Neural cell (in vitro differentiated cells): ENCODE results near the gene MEIS3. TPM values are rescaled to one million over a fixed set of nuclear protein-coding genes. Genes with fewer than 3 reads are reported as not detected.

Source experiments
- H2AFZ ChIP-seq: fragments of 200-600, 300-800 bp; sonication (generic), shearing (Covaris generic); 2 replicates; pipeline ENCODE4 v1.6.0; 2014; ENCODE audit warnings: low read depth, mild to moderate bottlenecking, antibody characterized with exemption, low read length, moderate library complexity
- H3F3A ChIP-seq: fragments of 200-600 bp; shearing (Covaris generic); 2 replicates; pipeline ENCODE4 v1.6.1; 2016; ENCODE audit warnings: mild to moderate bottlenecking, moderate library complexity, mixed read lengths, antibody characterized with exemption, low read length; ENCODE audit not compliant: insufficient read depth, poor library complexity, severe bottlenecking
- H3K27ac ChIP-seq: fragments of 200-600, 300-800 bp; sonication (generic), shearing (Covaris generic); 2 replicates; pipeline ENCODE4 v1.5.1; 2014; ENCODE audit warnings: mild to moderate bottlenecking, low read length, moderate library complexity
- H3K27me3 ChIP-seq: fragments of 300-800, 200-600 bp; sonication (generic), shearing (Covaris generic); 2 replicates; pipeline ENCODE4 v1.6.0; 2014; ENCODE audit warnings: mild to moderate bottlenecking, low read depth, low read length, moderate library complexity; ENCODE audit not compliant: insufficient read depth
- H3K36me3 ChIP-seq: fragments of 300-800, 200-600 bp; sonication (generic), shearing (Covaris generic); 2 replicates; pipeline ENCODE4 v1.5.1; 2014; ENCODE audit warnings: mild to moderate bottlenecking, antibody characterized with exemption, low read length, moderate library complexity; ENCODE audit not compliant: insufficient read depth
- H3K4me2 ChIP-seq: fragments of 300-800, 200-600 bp; sonication (generic), shearing (Covaris generic); 2 replicates; pipeline ENCODE4 v1.6.0; 2014; ENCODE audit warnings: mild to moderate bottlenecking, low read length
- H3K4me3 ChIP-seq: fragments of 300-800, 200-600 bp; sonication (generic), shearing (Covaris generic); 2 replicates; pipeline ENCODE4 v1.5.1; 2014; ENCODE audit warnings: mild to moderate bottlenecking, low read length, moderate library complexity
- H3K79me2 ChIP-seq: fragments of 200-600 bp; shearing (Covaris generic); replicated peaks from 2 replicates; pipeline ENCODE4 v1.6.0; 2014; ENCODE audit warnings: mild to moderate bottlenecking, low read length, moderate library complexity; ENCODE audit not compliant: insufficient read depth
- H3K9ac ChIP-seq: fragments of 300-800, 200-600 bp; sonication (generic), shearing (Covaris generic); 2 replicates; pipeline ENCODE4 v1.6.1; 2016; ENCODE audit warnings: mild to moderate bottlenecking, low read length, mixed read lengths
- H3K9me2 ChIP-seq: fragments of 200-600 bp; shearing (Covaris generic); 2 replicates; pipeline ENCODE4 v1.6.1; 2016; ENCODE audit warnings: mild to moderate bottlenecking, low read length, mixed read lengths; ENCODE audit not compliant: insufficient read depth
- H3K9me3 ChIP-seq: fragments of 200-600, 300-800 bp; sonication (generic), shearing (Covaris generic); 2 replicates; pipeline ENCODE4 v1.6.1; 2016; ENCODE audit warnings: mild to moderate bottlenecking, mixed run types, low read length, moderate library complexity, mixed read lengths
- H4K20me1 ChIP-seq: fragments of 200-600 bp; shearing (Covaris generic); 2 replicates; pipeline ENCODE4 v1.6.1; 2016; ENCODE audit warnings: mild to moderate bottlenecking, mixed run types; ENCODE audit not compliant: insufficient read depth
- EP300 ChIP-seq: fragments of 450-650 bp; conservative IDR thresholded peaks from 2 replicates; pipeline ENCODE4 v1.6.1; 2014; ENCODE audit warnings: antibody characterized with exemption, mild to moderate bottlenecking, moderate library complexity; ENCODE audit not compliant: poor library complexity, severe bottlenecking
- EZH2 ChIP-seq: fragments of 200-600, 300-800 bp; shearing (Covaris generic), sonication (generic); IDR thresholded peaks from 2 replicates; pipeline ENCODE4 v1.6.1; 2014; ENCODE audit warnings: antibody characterized with exemption, low read length, borderline replicate concordance, mild to moderate bottlenecking; ENCODE audit not compliant: insufficient read depth, poor library complexity, severe bottlenecking
- MXI1 ChIP-seq: fragments of 450-650 bp; conservative IDR thresholded peaks from 2 replicates; pipeline ENCODE4 v1.6.1; 2014; ENCODE audit warnings: antibody characterized with exemption, mild to moderate bottlenecking; ENCODE audit not compliant: poor library complexity, severe bottlenecking
- POLR2AphosphoS5 ChIP-seq: IDR thresholded peaks from 2 replicates; pipeline ENCODE4 v1.6.1; 2012
- RAD21 ChIP-seq: fragments of 450-650 bp; conservative IDR thresholded peaks from 2 replicates; pipeline ENCODE4 v1.6.1; 2014; ENCODE audit warnings: antibody characterized with exemption, mild to moderate bottlenecking, moderate library complexity
- SMC3 ChIP-seq: fragments of 450-650 bp; conservative IDR thresholded peaks from 2 replicates; pipeline ENCODE4 v1.6.1; 2014; ENCODE audit warnings: antibody characterized with exemption, mild to moderate bottlenecking, moderate library complexity; ENCODE audit not compliant: poor library complexity
- TAF1 ChIP-seq: IDR thresholded peaks from 2 replicates; pipeline ENCODE4 v1.6.1; 2012; ENCODE audit warnings: low read depth
- polyA plus RNA-seq: library from polyadenylated mRNA; depleted of rRNA; stranded (reverse); fragments of >200 nt; gene quantifications from 2 replicates; pipeline ENCODE4 v1.2.3, GENCODE V29; 2014
- TF ChIP-seq, protein P1 (sequence below): IDR thresholded peaks from 2 replicates; pipeline ENCODE4 v1.6.1; 2012; ENCODE audit warnings: borderline replicate concordance
- TF ChIP-seq, protein P2 (sequence below): fragments of 450-650 bp; IDR thresholded peaks from 2 replicates; pipeline ENCODE4 v1.5.1; 2014; ENCODE audit warnings: antibody characterized with exemption, mild to moderate bottlenecking, moderate library complexity; ENCODE audit not compliant: poor library complexity, severe bottlenecking

The MEIS3 gene
- polyA plus RNA-seq, 1 donor from 2014 or later, result 379 TPM

DNA sequence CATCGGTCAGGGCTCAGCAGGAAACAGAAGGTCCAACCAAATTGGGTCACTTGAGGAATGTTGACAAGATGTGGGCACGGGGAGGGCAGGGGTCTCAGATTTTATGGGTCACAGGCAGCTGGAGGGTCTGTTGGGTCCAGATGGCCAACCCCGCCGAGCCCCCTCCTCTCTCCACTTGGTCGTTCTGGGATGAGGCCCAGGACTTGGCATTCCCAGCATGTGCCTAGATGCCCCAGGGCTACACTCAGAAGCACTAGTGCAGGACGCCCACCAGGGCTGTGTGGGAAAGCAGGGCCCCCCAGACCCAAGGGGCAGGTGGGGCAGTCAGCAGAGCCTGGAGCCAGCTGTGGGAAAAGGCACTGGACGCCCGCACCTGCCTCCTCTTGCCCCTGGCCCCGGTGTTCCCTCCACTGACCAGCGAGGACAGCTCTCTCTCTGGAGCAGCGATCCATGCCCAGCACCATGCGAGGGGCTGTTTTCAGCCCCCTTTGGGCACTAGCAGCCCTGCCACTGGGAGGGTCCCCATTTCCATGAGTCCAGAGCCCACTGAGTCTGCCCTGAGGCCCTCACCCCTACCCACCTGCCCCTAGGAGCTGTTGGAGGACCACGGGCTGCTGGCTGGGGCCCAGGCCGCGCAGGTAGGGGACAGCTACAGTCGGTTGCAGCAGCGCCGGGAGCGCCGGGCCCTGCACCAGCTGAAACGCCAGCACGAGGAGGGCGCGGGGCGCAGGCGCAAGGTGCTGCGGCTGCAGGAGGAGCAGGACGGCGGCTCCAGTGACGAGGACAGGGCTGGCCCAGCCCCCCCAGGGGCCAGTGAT, 44.2 kb downstream of the MEIS3 start:
- Histone ChIP-seq H3F3A (no peaks in the 10 kb centered on the region), H3K9me2 (no peaks in the 10 kb centered on the region), H3K79me2 (no peaks in the 10 kb centered on the region), H4K20me1 (no peaks in the 10 kb centered on the region), H3K9me3 (no peaks in the 10 kb centered on the region), H3K4me2 (no peak overlapping the region), H3K36me3 (no peaks in the 10 kb centered on the region), H3K9ac (no peak overlapping the region), H3K27me3 (no peaks in the 10 kb centered on the region), H3K27ac (no peak overlapping the region), H2AFZ (no peak overlapping the region), H3K4me3 (no peak overlapping the region)
- no peak for TF ChIP-seq EP300
- no peak for TF ChIP-seq MXI1
- no peak for TF ChIP-seq EZH2
- no peak for TF ChIP-seq TAF1
- TF ChIP-seq, protein P1, sequence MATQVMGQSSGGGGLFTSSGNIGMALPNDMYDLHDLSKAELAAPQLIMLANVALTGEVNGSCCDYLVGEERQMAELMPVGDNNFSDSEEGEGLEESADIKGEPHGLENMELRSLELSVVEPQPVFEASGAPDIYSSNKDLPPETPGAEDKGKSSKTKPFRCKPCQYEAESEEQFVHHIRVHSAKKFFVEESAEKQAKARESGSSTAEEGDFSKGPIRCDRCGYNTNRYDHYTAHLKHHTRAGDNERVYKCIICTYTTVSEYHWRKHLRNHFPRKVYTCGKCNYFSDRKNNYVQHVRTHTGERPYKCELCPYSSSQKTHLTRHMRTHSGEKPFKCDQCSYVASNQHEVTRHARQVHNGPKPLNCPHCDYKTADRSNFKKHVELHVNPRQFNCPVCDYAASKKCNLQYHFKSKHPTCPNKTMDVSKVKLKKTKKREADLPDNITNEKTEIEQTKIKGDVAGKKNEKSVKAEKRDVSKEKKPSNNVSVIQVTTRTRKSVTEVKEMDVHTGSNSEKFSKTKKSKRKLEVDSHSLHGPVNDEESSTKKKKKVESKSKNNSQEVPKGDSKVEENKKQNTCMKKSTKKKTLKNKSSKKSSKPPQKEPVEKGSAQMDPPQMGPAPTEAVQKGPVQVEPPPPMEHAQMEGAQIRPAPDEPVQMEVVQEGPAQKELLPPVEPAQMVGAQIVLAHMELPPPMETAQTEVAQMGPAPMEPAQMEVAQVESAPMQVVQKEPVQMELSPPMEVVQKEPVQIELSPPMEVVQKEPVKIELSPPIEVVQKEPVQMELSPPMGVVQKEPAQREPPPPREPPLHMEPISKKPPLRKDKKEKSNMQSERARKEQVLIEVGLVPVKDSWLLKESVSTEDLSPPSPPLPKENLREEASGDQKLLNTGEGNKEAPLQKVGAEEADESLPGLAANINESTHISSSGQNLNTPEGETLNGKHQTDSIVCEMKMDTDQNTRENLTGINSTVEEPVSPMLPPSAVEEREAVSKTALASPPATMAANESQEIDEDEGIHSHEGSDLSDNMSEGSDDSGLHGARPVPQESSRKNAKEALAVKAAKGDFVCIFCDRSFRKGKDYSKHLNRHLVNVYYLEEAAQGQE, result no peak
- TF ChIP-seq, protein P2, sequence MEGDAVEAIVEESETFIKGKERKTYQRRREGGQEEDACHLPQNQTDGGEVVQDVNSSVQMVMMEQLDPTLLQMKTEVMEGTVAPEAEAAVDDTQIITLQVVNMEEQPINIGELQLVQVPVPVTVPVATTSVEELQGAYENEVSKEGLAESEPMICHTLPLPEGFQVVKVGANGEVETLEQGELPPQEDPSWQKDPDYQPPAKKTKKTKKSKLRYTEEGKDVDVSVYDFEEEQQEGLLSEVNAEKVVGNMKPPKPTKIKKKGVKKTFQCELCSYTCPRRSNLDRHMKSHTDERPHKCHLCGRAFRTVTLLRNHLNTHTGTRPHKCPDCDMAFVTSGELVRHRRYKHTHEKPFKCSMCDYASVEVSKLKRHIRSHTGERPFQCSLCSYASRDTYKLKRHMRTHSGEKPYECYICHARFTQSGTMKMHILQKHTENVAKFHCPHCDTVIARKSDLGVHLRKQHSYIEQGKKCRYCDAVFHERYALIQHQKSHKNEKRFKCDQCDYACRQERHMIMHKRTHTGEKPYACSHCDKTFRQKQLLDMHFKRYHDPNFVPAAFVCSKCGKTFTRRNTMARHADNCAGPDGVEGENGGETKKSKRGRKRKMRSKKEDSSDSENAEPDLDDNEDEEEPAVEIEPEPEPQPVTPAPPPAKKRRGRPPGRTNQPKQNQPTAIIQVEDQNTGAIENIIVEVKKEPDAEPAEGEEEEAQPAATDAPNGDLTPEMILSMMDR, result no peak
- TF ChIP-seq SMC3, result no peak
- TF ChIP-seq POLR2AphosphoS5, result no peak
- no peak for TF ChIP-seq RAD21

DNA sequence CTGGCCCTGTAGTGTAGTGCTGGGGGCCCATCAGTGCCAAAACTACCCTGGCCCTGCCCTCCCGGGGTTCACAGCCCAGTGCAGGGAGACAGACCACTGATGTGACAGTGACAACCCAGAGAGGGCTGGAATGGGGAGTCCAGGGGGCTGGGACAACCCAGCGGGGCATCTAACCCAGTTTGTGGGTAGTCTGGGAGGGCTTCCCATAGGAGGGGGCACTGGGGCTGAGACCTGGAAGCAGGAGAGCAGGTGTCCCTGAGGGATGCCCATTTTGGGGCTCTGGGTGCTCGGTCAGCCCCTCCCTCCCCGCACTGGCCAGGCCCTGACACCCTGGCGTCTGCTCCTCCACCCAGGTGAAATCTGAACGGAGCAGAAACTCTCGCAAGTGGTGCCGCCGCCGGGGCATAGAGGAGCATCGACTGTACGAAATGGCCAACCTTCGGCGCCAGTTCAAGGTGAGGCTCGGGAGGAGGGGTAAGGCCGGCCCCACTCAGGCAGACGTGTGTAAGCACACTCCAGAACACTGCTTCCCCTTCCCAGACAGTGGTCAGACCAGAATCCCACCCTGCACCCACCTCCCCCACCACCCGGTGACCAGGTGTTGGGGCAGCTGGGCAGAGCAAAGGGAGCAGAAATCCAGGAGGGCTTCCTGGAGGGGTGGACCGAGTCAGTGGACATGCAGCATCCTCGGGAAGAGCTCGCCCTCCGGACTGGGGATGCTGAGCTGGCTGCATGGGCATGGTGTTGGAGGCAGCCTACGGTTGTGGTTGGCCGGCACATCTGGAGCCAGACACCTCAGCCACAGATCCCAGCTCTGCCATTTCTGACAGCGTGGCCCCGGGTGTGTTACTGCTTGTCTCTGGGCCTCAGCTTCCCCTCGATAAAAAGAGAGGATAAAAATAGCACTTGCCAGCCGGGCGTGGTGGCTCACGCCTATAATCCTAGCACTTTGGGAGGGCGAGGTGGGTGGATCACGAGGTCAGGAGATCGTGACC, 45.8 kb downstream of the MEIS3 start:
- H3K36me3 ChIP-seq, result no peaks in the 10 kb centered on the region
- H3K9me3 ChIP-seq, result no peaks in the 10 kb centered on the region
- H3K9ac ChIP-seq, result no peak overlapping the region
- no peaks in the 10 kb centered on the region for H3K79me2 ChIP-seq
- no peaks in the 10 kb centered on the region for H3F3A ChIP-seq
- no peaks in the 10 kb centered on the region for H3K9me2 ChIP-seq
- H3K27me3 ChIP-seq, result no peaks in the 10 kb centered on the region
- H2AFZ ChIP-seq, result no peak overlapping the region
- H4K20me1 ChIP-seq, result no peaks in the 10 kb centered on the region
- H3K4me2 ChIP-seq, result no peak overlapping the region
- no peak overlapping the region for H3K27ac ChIP-seq
- no peak for TF ChIP-seq EP300
- H3K4me3 ChIP-seq, result no peak overlapping the region
